Thymus (tissue), 14 donors: ENCODE measurements around the gene CYP2A7. TPM values are rescaled to one million over a fixed set of nuclear protein-coding genes. Genes with fewer than 3 reads are reported as not detected.
"Not testable (repeated sequence)": the region's sequence is repeated elsewhere in the genome, so short reads cannot be mapped to it uniquely, and the experiment has no call there.

ENCODE experiments used
- DNase-seq, 9 donors: peaks; one replicate each; pipeline ENCODE4 v3.0.0-alpha.2; 2013; ENCODE audit warnings: low spot score in 9 of 9, low read depth in 6 of 9, missing footprints in 1 of 9
- H3K27ac ChIP-seq, 2 donors: one replicate each; pipeline ENCODE4 v1.5.1; 2013; ENCODE audit warnings: control low read depth in 1 of 2, low read depth in 1 of 2, low read length in 1 of 2, mild to moderate bottlenecking in 1 of 2, moderate library complexity in 1 of 2
- H3K27me3 ChIP-seq, 2 donors: one replicate each; pipeline ENCODE4 v1.5.1; 2013; ENCODE audit warnings: low read length in 1 of 2; ENCODE audit not compliant: control insufficient read depth in 2 of 2, insufficient read depth in 1 of 2
- H3K36me3 ChIP-seq, 2 donors: one replicate each; pipeline ENCODE4 v1.5.1; 2013; ENCODE audit warnings: low read length in 1 of 2, mild to moderate bottlenecking in 1 of 2, moderate library complexity in 1 of 2; ENCODE audit not compliant: control insufficient read depth in 2 of 2, insufficient read depth in 2 of 2
- H3K4me1 ChIP-seq, 2 donors: one replicate each; pipeline ENCODE4 v1.5.1; 2013; ENCODE audit warnings: low read length in 2 of 2; ENCODE audit not compliant: control insufficient read depth in 2 of 2, insufficient read depth in 2 of 2
- H3K4me3 ChIP-seq, 2 donors: one replicate each; pipeline ENCODE4 v1.5.1; 2013; ENCODE audit warnings: low read length in 2 of 2, control low read depth in 1 of 2, mild to moderate bottlenecking in 1 of 2
- H3K9me3 ChIP-seq, 2 donors: one replicate each; pipeline ENCODE4 v1.5.1; 2013; ENCODE audit warnings: low read length in 1 of 2, mild to moderate bottlenecking in 1 of 2; ENCODE audit not compliant: control insufficient read depth in 2 of 2, insufficient read depth in 1 of 2
- WGBS: extraction: QIAGEN DNeasy Blood & Tissue Kit; methylation state at CpG from one replicate; pipeline ENCODE4 v1.1.7; 2013; 5-methylcytosine and 5-hydroxymethylcytosine counted together
- long read RNA-seq, 10 donors: transcript quantifications; one replicate each; lab custom pipeline, GENCODE V29; 2026
- polyA plus RNA-seq: library from polyadenylated mRNA; stranded (reverse); fragments of 200-250 nt; gene quantifications from one replicate; pipeline ENCODE4 v1.2.3, GENCODE V29; 2013
- total RNA-seq: library from RNA; stranded (reverse); fragments of 120-200 nt; gene quantifications from one replicate; pipeline ENCODE4 v1.2.4, GENCODE V29; 2013
- donor health status: healthy.

The CYP2A7 gene
- total RNA-seq (not detected), polyA plus RNA-seq (0.21 TPM)
- long read RNA-seq, donor 1: 0 reads
- long read RNA-seq, donor 2: 0 reads
- long read RNA-seq, donor 3: 0 reads
- long read RNA-seq, donor 4: 0 reads
- long read RNA-seq, donor 5: 0 reads
- long read RNA-seq, donor 6: 0 reads
- long read RNA-seq, donor 7: 0 reads
- long read RNA-seq, donor 8: 0 reads
- long read RNA-seq, donor 9: 0 reads
- long read RNA-seq, donor 10: 0 reads

- H3K9me3 ChIP-seq, H3K27ac ChIP-seq, H3K4me3 ChIP-seq, DNase-seq, H3K4me1 ChIP-seq, H3K36me3 ChIP-seq: not testable (repeated sequence)
- peaks cover 0 to 13% of the 10 kb centered on the region in 2 donors for H3K27me3 ChIP-seq
- 88% methylated on average over 3 of the region's 3 CpGs for WGBS
Measured at GRCh38 chr19:40882062-40882461, at the start of gene CYP2A7. TSS of gene CYP2A7 (minus strand) at chr19:40882231. CDS start at chr19:40882210, 21 bp downstream.

DNA sequence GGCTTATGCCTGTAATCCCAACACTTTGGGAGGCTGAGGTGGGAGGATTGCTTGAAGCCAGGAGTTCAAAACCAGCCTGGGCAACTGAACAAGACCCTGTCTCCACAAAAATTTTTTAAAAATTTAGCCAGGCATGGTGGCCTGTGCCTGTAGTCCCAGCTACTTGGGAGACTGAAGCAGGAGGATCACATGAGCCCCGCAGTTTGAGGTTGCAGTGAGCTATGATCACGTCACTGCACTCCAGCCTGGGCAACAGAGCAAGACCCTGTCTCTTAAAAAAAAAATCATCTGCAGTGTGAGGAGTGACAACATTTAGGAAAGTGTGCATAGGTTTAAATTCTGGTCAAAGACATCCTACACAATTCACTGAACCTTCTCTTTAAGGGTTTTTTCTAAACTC, 48.8 kb upstream of the CYP2A7 start:
- WGBS: 90% methylated on average over 2 of the region's 2 CpGs
- H3K36me3 ChIP-seq, H3K27me3 ChIP-seq, DNase-seq, H3K4me3 ChIP-seq, H3K9me3 ChIP-seq, H3K4me1 ChIP-seq, H3K27ac ChIP-seq: not testable (repeated sequence)

- H3K36me3 ChIP-seq, H3K4me1 ChIP-seq, H3K9me3 ChIP-seq, H3K4me3 ChIP-seq, H3K27ac ChIP-seq, DNase-seq, H3K27me3 ChIP-seq: not testable (repeated sequence)
- 84% methylated on average over 3 of the region's 3 CpGs for WGBS
Measured at GRCh38 chr19:40929942-40930341, 47.9 kb upstream of the CYP2A7 start.

- WGBS: 70% methylated on average over 1 of the region's 1 CpG
- H3K9me3 ChIP-seq: no peaks in the 10 kb centered on the region
- no peaks in the 10 kb centered on the region for H3K4me1 ChIP-seq
- no peaks in the 10 kb centered on the region for H3K27me3 ChIP-seq
- DNase-seq: no peak
- H3K4me3 ChIP-seq: no peak overlapping the region
- H3K27ac ChIP-seq: no peak overlapping the region
- H3K36me3 ChIP-seq: no peaks in the 10 kb centered on the region
Measured at GRCh38 chr19:40928850-40929249, 46.8 kb upstream of the CYP2A7 start.

DNA sequence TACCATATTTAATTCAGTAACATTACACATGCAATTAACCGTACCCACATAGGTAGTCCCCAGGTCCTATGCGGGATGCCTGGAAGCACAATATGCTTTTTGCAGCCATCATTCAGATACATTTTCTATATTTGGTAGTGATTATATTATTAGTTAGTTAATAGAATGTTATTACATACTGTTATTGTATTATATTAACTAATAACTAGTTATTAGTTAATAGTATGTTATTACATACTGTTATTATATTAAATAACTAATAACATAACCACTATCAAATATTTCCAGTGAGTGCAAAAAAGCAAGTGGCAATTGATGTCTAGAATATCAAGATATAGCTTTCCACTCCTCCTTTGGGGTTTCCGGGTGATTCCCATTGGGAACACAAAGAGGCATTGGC, 45.5 kb upstream of the CYP2A7 start:
- no peak for DNase-seq
- Histone ChIP-seq H3K9me3 (no peaks in the 10 kb centered on the region), H3K27me3 (no peaks in the 10 kb centered on the region), H3K4me1 (no peaks in the 10 kb centered on the region), H3K27ac (no peak overlapping the region), H3K36me3 (no peaks in the 10 kb centered on the region), H3K4me3 (no peak overlapping the region)
- 85% methylated on average over 3 of the region's 3 CpGs for WGBS

DNA sequence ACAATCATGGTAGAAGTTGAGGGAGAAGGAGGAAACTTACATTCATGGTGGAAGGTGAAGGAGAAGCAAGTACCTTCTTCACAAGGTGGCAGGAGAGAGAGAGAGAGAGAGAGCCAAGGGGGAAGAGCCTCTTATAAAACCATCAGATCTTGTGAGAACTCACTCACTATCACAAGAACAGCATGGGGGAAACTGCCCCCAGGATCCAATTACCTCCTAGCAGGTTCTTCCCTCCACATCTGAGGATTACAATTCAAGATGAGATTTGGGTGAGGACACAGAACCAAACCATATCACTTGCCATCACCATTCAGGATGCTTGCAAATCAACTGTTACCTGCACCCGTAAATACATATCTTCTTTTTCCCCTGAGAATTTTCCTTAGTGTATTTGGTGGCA, 44.2 kb upstream of the CYP2A7 start:
- H3K27ac ChIP-seq, H3K4me3 ChIP-seq, DNase-seq, H3K4me1 ChIP-seq, H3K9me3 ChIP-seq, H3K36me3 ChIP-seq, H3K27me3 ChIP-seq: not testable (repeated sequence)
- 97% methylated on average over 1 of the region's 1 CpG for WGBS

DNA sequence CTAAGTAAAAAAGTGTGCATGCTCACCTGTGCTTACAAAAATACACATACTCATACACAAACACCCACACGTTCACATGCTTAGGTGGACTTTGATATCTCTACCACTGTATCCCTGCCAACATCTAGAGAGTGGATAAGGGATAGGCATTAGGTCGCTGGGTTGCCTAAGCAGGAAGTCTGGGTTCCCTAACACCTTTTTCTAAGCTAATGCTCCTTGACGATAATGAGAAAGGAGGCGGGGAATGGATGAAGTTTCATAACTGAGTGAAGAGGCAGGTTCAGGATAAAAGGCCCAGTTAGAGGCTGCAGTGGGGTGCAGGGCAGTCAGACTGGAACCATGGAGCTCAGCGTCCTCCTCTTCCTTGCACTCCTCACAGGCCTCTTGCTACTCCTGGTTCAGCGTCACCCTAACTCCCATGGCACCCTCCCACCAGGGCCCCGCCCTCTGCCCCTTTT, 41.9 kb upstream of the CYP2A7 start:
- Histone ChIP-seq H3K4me1 (no peaks in the 10 kb centered on the region), H3K27me3 (no peaks in the 10 kb centered on the region), H3K36me3 (no peaks in the 10 kb centered on the region), H3K27ac (no peak overlapping the region), H3K9me3 (no peaks in the 10 kb centered on the region), H3K4me3 (no peak overlapping the region)
- WGBS: 83% methylated on average over 7 of the region's 7 CpGs
- no peak for DNase-seq

- WGBS: 82% methylated on average over 11 of the region's 11 CpGs
Measured at GRCh38 chr19:40922237-40923160, 40.5 kb upstream of the CYP2A7 start.

More at GRCh38 chr19:40922237-40923160, 40.5 kb upstream of the CYP2A7 start:
- DNase-seq, H3K36me3 ChIP-seq, H3K9me3 ChIP-seq, H3K27ac ChIP-seq, H3K4me1 ChIP-seq, H3K27me3 ChIP-seq, H3K4me3 ChIP-seq: not testable (repeated sequence)
